HG02642 (cell line): ENCODE data around the gene BDKRB1.
"Not testable (repeated sequence)": the region's sequence is repeated elsewhere in the genome, so short reads cannot be mapped to it uniquely, and the experiment has no call there.

Source experiments
- ATAC-seq: cut with Tn5 transposase; IDR thresholded peaks from one replicate; pipeline ENCODE4 v1.9.1; 2021; ENCODE audit warnings: mild to moderate bottlenecking; ENCODE audit not compliant: unreplicated experiment, poor library complexity

The BDKRB1 gene

GRCh38 chr14:96232506-96232905 is 23.5 kb upstream of the BDKRB1 start:
- ATAC-seq = no peak

GRCh38 chr14:96233661-96234060 is 22.3 kb upstream of the BDKRB1 start:
- no peak for ATAC-seq

- no peak for ATAC-seq
Observed at GRCh38 chr14:96235426-96235825, 20.6 kb upstream of the BDKRB1 start.

- no peak for ATAC-seq
Observed at GRCh38 chr14:96237641-96238040, 18.4 kb upstream of the BDKRB1 start.

GRCh38 chr14:96238676-96239265 is 17.2 kb upstream of the BDKRB1 start:
- ATAC-seq = no peak

GRCh38 chr14:96239711-96240141 is 16.3 kb upstream of the BDKRB1 start:
- no peak for ATAC-seq

- ATAC-seq = no peak
Observed at GRCh38 chr14:96240641-96241040, 15.4 kb upstream of the BDKRB1 start.

- no peak for ATAC-seq
Observed at GRCh38 chr14:96242126-96242525, 13.9 kb upstream of the BDKRB1 start.

GRCh38 chr14:96243785-96244184 is 12.2 kb upstream of the BDKRB1 start:
- no peak for ATAC-seq

- ATAC-seq = not testable (repeated sequence)
Observed at GRCh38 chr14:96245074-96245473, 10.9 kb upstream of the BDKRB1 start.

- no peak for ATAC-seq
Observed at GRCh38 chr14:96245710-96246538, 10.1 kb upstream of the BDKRB1 start.

- no peak for ATAC-seq
Observed at GRCh38 chr14:96246539-96246847, 9.5 kb upstream of the BDKRB1 start.

GRCh38 chr14:96247031-96247430 is 9.0 kb upstream of the BDKRB1 start:
- ATAC-seq = no peak

GRCh38 chr14:96249029-96249428 is 7.0 kb upstream of the BDKRB1 start:
- no peak for ATAC-seq

- ATAC-seq = no peak
Observed at GRCh38 chr14:96250485-96250884, 5.5 kb upstream of the BDKRB1 start.

- no peak for ATAC-seq
Observed at GRCh38 chr14:96251656-96252155, 4.3 kb upstream of the BDKRB1 start.

- ATAC-seq = no peak
Observed at GRCh38 chr14:96252323-96252998, 3.5 kb upstream of the BDKRB1 start.

GRCh38 chr14:96252999-96253539 is 2.9 kb upstream of the BDKRB1 start:
- ATAC-seq = no peak

- ATAC-seq = no peak
Observed at GRCh38 chr14:96254687-96255086, 1.3 kb upstream of the BDKRB1 start.

GRCh38 chr14:96256407-96256806 is 397 bp downstream of the BDKRB1 start:
- no peak for ATAC-seq

GRCh38 chr14:96257056-96257455 is 1.0 kb downstream of the BDKRB1 start:
- ATAC-seq = no peak
